RWPE1 (cell line): ENCODE results near the gene DMAC2L.

ENCODE experiments used
- CTCF ChIA-PET: fragments of 350-600 bp; sonication (Branson Sonifier 250); formaldehyde crosslinking; extraction: SDS; loops from one replicate; lab custom pipeline; 2021; lab: Yijun Ruan, JAX
- POLR2A ChIA-PET: fragments of 400-600 bp; formaldehyde crosslinking; extraction: SDS; loops from one replicate; lab custom pipeline; 2020; ENCODE audit warnings: antibody characterized with exemption; ENCODE audit not compliant: low non-redundant PET; lab: Yijun Ruan, JAX
- DNase-seq: peaks from one replicate; pipeline ENCODE4 v3.0.0; 2012; ENCODE audit warnings: low spot score
- H3K27ac ChIP-seq: fragments of 450-650 bp; 2 replicates; pipeline ENCODE4 v1.5.1; 2017
- TF ChIP-seq, protein P1 (sequence below): fragments of 450-650 bp; conservative IDR thresholded peaks from 2 replicates; pipeline ENCODE4 v1.5.1; 2017; ENCODE audit warnings: low read depth, mild to moderate bottlenecking

DMAC2L gene

DNA sequence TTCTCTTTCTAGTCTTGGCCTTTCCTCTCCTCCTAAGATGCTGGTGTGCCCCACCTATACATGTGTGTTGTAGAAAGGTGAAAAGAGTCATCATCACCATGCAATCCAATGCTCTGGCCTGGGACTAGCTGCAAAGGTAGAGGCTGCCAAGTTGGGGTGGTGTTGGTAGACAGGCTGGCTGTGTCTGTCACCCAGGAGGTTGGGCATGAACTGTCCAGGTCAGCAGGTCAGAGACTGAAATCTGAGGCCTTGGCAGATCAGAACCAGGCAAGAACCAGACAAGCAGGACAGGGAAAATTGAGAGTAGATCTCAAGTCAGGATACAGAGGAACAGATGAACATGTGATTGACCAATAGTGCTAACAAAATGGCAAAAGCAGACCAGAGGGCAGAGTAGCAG is 26.3 kb upstream of the DMAC2L start:
- TF ChIP-seq, protein P1, sequence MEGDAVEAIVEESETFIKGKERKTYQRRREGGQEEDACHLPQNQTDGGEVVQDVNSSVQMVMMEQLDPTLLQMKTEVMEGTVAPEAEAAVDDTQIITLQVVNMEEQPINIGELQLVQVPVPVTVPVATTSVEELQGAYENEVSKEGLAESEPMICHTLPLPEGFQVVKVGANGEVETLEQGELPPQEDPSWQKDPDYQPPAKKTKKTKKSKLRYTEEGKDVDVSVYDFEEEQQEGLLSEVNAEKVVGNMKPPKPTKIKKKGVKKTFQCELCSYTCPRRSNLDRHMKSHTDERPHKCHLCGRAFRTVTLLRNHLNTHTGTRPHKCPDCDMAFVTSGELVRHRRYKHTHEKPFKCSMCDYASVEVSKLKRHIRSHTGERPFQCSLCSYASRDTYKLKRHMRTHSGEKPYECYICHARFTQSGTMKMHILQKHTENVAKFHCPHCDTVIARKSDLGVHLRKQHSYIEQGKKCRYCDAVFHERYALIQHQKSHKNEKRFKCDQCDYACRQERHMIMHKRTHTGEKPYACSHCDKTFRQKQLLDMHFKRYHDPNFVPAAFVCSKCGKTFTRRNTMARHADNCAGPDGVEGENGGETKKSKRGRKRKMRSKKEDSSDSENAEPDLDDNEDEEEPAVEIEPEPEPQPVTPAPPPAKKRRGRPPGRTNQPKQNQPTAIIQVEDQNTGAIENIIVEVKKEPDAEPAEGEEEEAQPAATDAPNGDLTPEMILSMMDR = no peak
- no peak overlapping the region for H3K27ac ChIP-seq
- ChIA-PET POLR2A (no interaction called here), CTCF (interaction anchor here (0.7 kb wide), 1 partner anchor 333 kb away, joined by 4 read pairs; no protein-coding TSS in a partner anchor)
- DNase-seq = no peak

DNA sequence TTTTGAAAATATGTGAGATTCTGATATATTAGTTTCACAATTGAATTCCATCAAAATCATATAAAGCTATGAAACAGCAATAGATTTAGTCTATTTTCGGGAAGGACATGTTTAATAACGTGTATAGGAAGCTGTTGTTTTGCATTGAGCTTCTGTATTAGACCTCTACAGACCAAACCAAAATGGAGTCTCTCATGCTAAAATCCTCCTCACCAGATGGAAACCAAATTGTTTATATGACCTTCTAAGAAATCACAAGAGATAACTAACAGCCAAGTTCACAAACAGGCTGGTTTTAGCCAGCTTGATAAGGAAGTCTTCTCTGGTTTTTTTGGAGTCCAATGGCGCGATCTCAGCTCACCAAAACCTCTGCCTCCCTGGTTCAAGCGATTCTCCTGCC is 24.0 kb upstream of the DMAC2L start:
- TF ChIP-seq, protein P1 = no peak
- POLR2A ChIA-PET = interaction anchor here (0.7 kb wide), 1 partner anchor 64 kb away, joined by 13 read pairs; no protein-coding TSS in a partner anchor
- CTCF ChIA-PET = no interaction called here

DNA sequence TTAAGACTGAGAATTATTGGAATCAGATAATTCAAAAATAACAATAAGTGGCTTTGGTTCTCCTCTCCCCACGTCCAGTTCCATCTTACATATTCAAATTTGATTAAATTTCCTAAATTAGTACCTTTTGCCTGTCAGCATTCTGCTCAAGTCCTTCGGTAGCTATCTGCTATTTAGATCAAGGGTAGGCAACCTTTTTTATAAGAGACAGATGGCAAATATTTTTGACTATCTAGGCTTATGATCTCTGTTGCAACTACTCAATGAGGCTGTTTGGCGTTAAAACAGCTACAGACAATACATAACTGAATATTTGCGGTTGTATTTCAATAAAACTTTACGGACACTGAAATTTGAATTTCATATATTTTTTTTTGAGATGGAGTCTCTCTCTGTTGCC is 21.8 kb upstream of the DMAC2L start:
- TF ChIP-seq, protein P1 = no peak
- H3K27ac ChIP-seq = no peak overlapping the region
- ChIA-PET POLR2A (interaction anchor here (0.6 kb wide), 1 partner anchor 49 kb away, joined by 3 read pairs; no protein-coding TSS in a partner anchor), CTCF (no interaction called here)
- no peak for DNase-seq

More for the DNA sequence above, 24.0 kb upstream of the DMAC2L start:
- DNase-seq = no peak
- H3K27ac ChIP-seq = no peak overlapping the region

DNA sequence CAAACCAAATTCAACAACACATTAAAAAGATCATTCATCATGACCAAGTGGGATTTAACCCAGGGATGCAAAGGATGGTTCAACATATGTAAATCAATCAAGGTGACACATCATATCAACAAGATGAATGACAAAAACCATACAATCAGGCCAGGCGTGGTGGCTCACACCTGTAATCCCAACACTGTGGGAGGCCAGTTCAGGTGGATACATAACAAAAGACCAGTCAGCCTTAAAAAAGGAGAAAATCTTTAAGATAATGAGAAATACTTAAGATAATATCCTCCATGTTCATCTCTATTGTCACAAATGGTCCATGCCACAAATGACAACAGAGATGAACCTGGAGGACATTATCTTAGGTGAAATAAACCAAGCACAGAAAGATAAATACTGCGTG is 12.5 kb upstream of the DMAC2L start:
- TF ChIP-seq, protein P1 = no peak
- no peak for DNase-seq
- no peak overlapping the region for H3K27ac ChIP-seq
- ChIA-PET POLR2A (no interaction called here), CTCF (no interaction called here)

DNA sequence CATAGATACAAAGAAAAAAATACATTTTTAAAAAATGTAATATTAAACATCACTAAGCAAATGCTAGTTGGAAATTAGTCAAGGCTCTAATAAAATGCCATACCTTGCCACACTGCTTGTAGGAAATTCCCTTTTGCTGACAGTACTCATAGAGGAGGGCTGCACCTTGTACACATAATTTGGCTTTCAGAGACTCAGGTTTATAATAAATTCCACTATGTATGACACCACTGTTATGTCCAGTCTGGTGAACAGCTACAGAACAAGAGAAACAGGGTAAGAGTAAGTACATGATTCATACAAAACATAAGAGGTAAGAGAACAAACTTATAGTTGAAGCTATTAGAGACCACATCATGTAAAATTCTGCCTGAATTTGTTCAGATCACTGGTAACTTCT is 10.2 kb upstream of the DMAC2L start:
- POLR2A ChIA-PET = no interaction called here
- TF ChIP-seq, protein P1 = no peak
- no peak overlapping the region for H3K27ac ChIP-seq
- no peak for DNase-seq
- CTCF ChIA-PET = no interaction called here

DNA sequence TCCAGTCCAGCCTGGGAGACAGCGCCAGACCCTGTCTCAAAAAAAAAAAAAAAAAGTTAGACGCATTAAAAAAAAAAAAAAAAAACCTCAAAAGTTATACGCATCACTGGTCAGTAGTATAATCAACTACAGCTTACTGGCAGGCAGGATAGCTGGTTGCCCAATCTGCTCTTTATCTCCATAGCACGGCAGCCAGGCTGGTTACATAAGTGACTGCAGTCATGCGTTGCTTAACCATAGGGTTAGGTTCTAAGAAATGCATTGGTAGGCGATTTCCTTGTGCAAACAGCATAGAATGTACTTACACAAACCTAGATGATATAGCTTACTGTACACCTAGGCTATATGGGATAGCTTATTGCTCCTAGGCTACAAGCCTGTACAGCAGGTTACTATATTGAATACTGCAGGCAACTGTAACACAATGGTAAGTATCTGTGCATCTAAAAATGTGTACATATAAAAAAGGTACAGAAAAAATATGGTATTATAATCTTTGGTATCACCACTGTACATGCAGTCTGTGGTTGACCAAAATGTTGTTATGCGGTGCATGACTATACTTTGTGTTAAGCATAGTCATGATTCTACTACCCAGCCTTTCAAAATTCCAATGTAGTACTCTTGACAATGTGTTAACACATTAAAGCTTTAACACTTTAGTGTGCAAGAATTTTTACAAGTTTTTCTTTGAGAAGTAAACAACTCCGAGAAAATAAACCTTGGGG is 8.2 kb upstream of the DMAC2L start:
- no peak for DNase-seq
- ChIA-PET POLR2A (no interaction called here), CTCF (no interaction called here)
- H3K27ac ChIP-seq = no peak overlapping the region
- TF ChIP-seq, protein P1 = no peak
